GM12875 (cell line): ENCODE measurements around the gene KAT5.
A peak's percentile ranks its signal among the peaks of the same experiment; 100 is the strongest.

Experiments
- H3K4me3 ChIP-seq: one replicate; pipeline ENCODE4 v1.5.1; 2011; ENCODE audit warnings: low read depth, low read length, control low read depth
- CTCF ChIP-seq: IDR thresholded peaks from 2 replicates; pipeline ENCODE4 v1.5.1; 2011; ENCODE audit warnings: low read depth, mild to moderate bottlenecking, control low read depth, inconsistent platforms, low read length, moderate library complexity, borderline replicate concordance; ENCODE audit not compliant: insufficient read depth

Gene KAT5

GRCh38 chr11:65712633-65713076 lies 603 bp downstream of the KAT5 start:
- no peak for TF ChIP-seq CTCF

GRCh38 chr11:65713212-65713969 lies 1.3 kb downstream of the KAT5 start:
- H3K4me3 ChIP-seq: no peak overlapping the region
- TF ChIP-seq CTCF: no peak

More at GRCh38 chr11:65712633-65713076, 603 bp downstream of the KAT5 start:
- peak overlapping the region; percentile 67 for H3K4me3 ChIP-seq

DNA sequence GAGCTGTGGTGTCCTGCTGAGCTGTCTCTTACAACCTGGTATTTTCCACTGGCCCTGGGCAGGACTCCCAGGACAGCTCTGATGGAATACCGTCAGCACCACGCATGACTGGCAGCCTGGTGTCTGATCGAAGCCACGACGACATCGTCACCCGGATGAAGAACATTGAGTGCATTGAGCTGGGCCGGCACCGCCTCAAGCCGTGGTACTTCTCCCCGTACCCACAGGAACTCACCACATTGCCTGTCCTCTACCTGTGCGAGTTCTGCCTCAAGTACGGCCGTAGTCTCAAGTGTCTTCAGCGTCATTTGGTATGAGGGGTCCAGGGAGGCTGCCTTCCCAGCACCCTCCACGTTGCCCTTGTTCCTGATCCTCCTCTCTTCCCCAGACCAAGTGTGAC lies 2.4 kb downstream of the KAT5 start:
- TF ChIP-seq CTCF: no peak
- no peak overlapping the region for H3K4me3 ChIP-seq

DNA sequence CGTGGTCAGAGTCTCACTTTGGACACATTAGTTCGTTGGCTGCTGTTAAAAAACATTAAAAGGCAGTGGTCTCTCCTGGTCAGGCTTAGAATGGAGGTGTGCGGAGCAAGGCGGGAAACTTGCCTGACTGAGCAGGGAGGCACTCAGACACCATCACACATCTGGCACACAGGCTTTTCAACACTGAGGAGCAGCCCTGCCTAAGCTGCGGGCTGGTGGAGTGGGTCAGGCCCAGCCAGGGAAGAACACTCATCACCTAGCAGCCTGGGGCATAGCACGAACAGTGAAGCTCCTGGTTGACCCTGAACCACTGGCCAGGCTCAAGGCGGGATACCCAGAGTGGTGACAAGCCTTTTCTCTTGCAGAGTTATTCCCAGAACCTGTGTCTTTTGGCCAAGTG lies 4.2 kb downstream of the KAT5 start:
- H3K4me3 ChIP-seq: no peak overlapping the region
- TF ChIP-seq CTCF: no peak

GRCh38 chr11:65716774-65717405 lies 4.8 kb downstream of the KAT5 start:
- H3K4me3 ChIP-seq: no peak overlapping the region
- TF ChIP-seq CTCF: no peak

DNA sequence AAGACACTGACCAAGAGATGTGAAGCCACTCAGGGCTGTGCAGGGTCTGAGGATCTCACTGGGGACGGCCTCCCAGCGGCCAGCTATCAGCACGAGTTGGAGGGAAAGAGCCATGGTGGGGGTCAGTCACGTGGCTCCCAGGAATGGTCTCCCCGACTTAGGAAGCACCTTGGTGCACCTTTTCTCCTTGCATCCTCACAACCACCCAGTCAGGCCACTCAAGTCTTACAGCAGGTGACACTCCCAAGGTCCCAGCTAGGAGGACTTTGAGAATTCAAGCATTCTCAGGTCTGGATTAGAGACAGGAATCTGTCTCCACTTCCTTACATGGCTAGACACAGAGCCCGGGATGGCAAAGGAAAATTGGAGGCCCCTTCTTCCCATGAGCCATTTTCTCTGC lies 5.9 kb downstream of the KAT5 start:
- H3K4me3 ChIP-seq: no peak overlapping the region
- no peak for TF ChIP-seq CTCF

GRCh38 chr11:65718531-65718930 lies 6.5 kb downstream of the KAT5 start:
- no peak overlapping the region for H3K4me3 ChIP-seq
- no peak for TF ChIP-seq CTCF
